ENCODE results near the gene ATF4.

Gene ATF4

GRCh38 chr22:39537975-39538374 lies 17.6 kb downstream of the ATF4 start:
- DNase-seq (ENCODE audit: low spot score), result no peak
- TF ChIP-seq CTCF (IDR thresholded peaks at IDR 0.05; ENCODE audit: extremely low read depth, missing control alignments), result no peak

GRCh38 chr22:39543095-39543494 lies 22.7 kb downstream of the ATF4 start:
- peak; percentile 27 for TF ChIP-seq CTCF (IDR thresholded peaks at IDR 0.05; ENCODE audit: extremely low read depth, missing control alignments)
- no peak for DNase-seq (ENCODE audit: low spot score)

- DNase-seq (ENCODE audit: low spot score), result no peak
- no peak for TF ChIP-seq CTCF (IDR thresholded peaks at IDR 0.05; ENCODE audit: extremely low read depth, missing control alignments)
Observed at GRCh38 chr22:39545386-39546365, 25.3 kb downstream of the ATF4 start.

- TF ChIP-seq CTCF (IDR thresholded peaks at IDR 0.05; ENCODE audit: extremely low read depth, missing control alignments), result no peak
- DNase-seq (ENCODE audit: low spot score), result no peak
Observed at GRCh38 chr22:39546889-39547586, 26.7 kb downstream of the ATF4 start.

- no peak for DNase-seq (ENCODE audit: low spot score)
- TF ChIP-seq CTCF (IDR thresholded peaks at IDR 0.05; ENCODE audit: extremely low read depth, missing control alignments), result no peak
Observed at GRCh38 chr22:39547587-39547947, 27.2 kb downstream of the ATF4 start.

GRCh38 chr22:39553429-39553828 lies 33.1 kb downstream of the ATF4 start:
- no peak for DNase-seq (ENCODE audit: low spot score)
- TF ChIP-seq CTCF (IDR thresholded peaks at IDR 0.05; ENCODE audit: extremely low read depth, missing control alignments), result no peak

- no peak for DNase-seq (ENCODE audit: low spot score)
- TF ChIP-seq CTCF (IDR thresholded peaks at IDR 0.05; ENCODE audit: extremely low read depth, missing control alignments), result no peak
Observed at GRCh38 chr22:39554151-39554550, 33.8 kb downstream of the ATF4 start.
